ENCODE measurements around the gene TAGLN3.

TAGLN3 gene

GRCh38 chr3:112017091-112017490 lies 18.4 kb downstream of the TAGLN3 start:
- Histone ChIP-seq H3K4me3 (no peak overlapping the region), H3K27ac (no peak overlapping the region)
- no peak for DNase-seq (ENCODE audit: low spot score)
- no peak for TF ChIP-seq CTCF (IDR thresholded peaks at IDR 0.05)

GRCh38 chr3:112018712-112019111 lies 20.0 kb downstream of the TAGLN3 start:
- DNase-seq (ENCODE audit: low spot score): no peak
- no peak for TF ChIP-seq CTCF (IDR thresholded peaks at IDR 0.05)
- H3K27ac ChIP-seq: no peak overlapping the region
- H3K4me3 ChIP-seq: no peak overlapping the region

GRCh38 chr3:112019716-112020115 lies 21.0 kb downstream of the TAGLN3 start:
- H3K4me3 ChIP-seq: no peak overlapping the region
- DNase-seq (ENCODE audit: low spot score): no peak
- no peak for TF ChIP-seq CTCF (IDR thresholded peaks at IDR 0.05)
- no peak overlapping the region for H3K27ac ChIP-seq

- Histone ChIP-seq H3K4me3 (no peak overlapping the region), H3K27ac (no peak overlapping the region)
- no peak for DNase-seq (ENCODE audit: low spot score)
- no peak for TF ChIP-seq CTCF (IDR thresholded peaks at IDR 0.05)
Observed at GRCh38 chr3:112020674-112021085, 22.0 kb downstream of the TAGLN3 start.

GRCh38 chr3:112027142-112027541 lies 28.4 kb downstream of the TAGLN3 start:
- H3K4me3 ChIP-seq: no peak overlapping the region
- H3K27ac ChIP-seq: no peak overlapping the region
- DNase-seq (ENCODE audit: low spot score): no peak
- TF ChIP-seq CTCF (IDR thresholded peaks at IDR 0.05): no peak

GRCh38 chr3:112027826-112028225 lies 29.1 kb downstream of the TAGLN3 start:
- TF ChIP-seq CTCF (IDR thresholded peaks at IDR 0.05): no peak
- no peak overlapping the region for H3K27ac ChIP-seq
- H3K4me3 ChIP-seq: no peak overlapping the region
- no peak for DNase-seq (ENCODE audit: low spot score)

- H3K4me3 ChIP-seq: no peak overlapping the region
- no peak overlapping the region for H3K27ac ChIP-seq
- no peak for TF ChIP-seq CTCF (IDR thresholded peaks at IDR 0.05)
- no peak for DNase-seq (ENCODE audit: low spot score)
Observed at GRCh38 chr3:112030901-112031300, 32.2 kb downstream of the TAGLN3 start.

Measured in coronary artery (tissue), 2 donors.